K562 (cell line): ENCODE data around the gene GRK1. TPM values are rescaled to one million over a fixed set of nuclear protein-coding genes. Genes with fewer than 3 reads are reported as not detected.

Experiments
- ATAC-seq: fragments of 200-7000 bp; cut with Tn5 transposase; 3 replicates; pipeline ENCODE4 v1.9.1; 2020; ENCODE audit warnings: moderate library complexity
- BruUV-seq: library from RNA; stranded (reverse); fragments of 400-500 nt; replicated peaks from 2 replicates; lab custom pipeline; 2021; lab: Mats Ljungman, UMichigan
- CTCF ChIA-PET: fragments of 300-600 bp; formaldehyde crosslinking; extraction: SDS; loops from one replicate; lab custom pipeline; 2021; ENCODE audit warnings: low intra/inter-chr PET ratio; lab: Yijun Ruan, JAX
- POLR2A ChIA-PET: fragments of 300-600, 350-650 bp; sonication (Branson Sonifier 250); formaldehyde crosslinking; extraction: SDS; loops from one replicate; lab custom pipeline; 2021; ENCODE audit warnings: antibody characterized with exemption, inconsistent platforms; lab: Yijun Ruan, JAX
- DNase-seq, 4 experiments: peaks; one replicate each; pipeline versions ENCODE4 v3.0.0 to v3.0.0-alpha.2; 2011 to 2018; ENCODE audit warnings: low spot score in 3 of 4, mixed read lengths in 3 of 4; ENCODE audit errors: extremely low read depth in 1 of 4
- FAIRE-seq: peaks from 2 replicates; lab custom pipeline; 2011; peaks lifted over from hg19 to GRCh38; lab: Jason Lieb, UNC
- H2AFZ ChIP-seq: 2 replicates; pipeline ENCODE4 v1.6.0; 2011; ENCODE audit warnings: low read depth, low read length, control low read depth, inconsistent platforms
- H3K27ac ChIP-seq: fragments of 200-600 bp; 3 replicates; pipeline ENCODE4 v1.8.0; 2011; ENCODE audit warnings: low read depth, mild to moderate bottlenecking, control low read depth, inconsistent platforms, low read length, moderate library complexity, mixed read lengths; ENCODE audit errors: extremely low read depth
- H3K27me3 ChIP-seq, 2 experiments: fragments of 300-600 bp in 1 of 2; 2 replicates in 1 of 2; 3 replicates in 1 of 2; pipeline versions ENCODE4 v1.6.0 to v1.8.0; 2011; ENCODE audit warnings: inconsistent platforms in 2 of 2, low read length in 2 of 2, mild to moderate bottlenecking in 1 of 2, mixed read lengths in 1 of 2, moderate library complexity in 1 of 2; ENCODE audit not compliant: control insufficient read depth in 2 of 2, insufficient read depth in 2 of 2
- H3K36me3 ChIP-seq: fragments of 300-600 bp; 3 replicates; pipeline ENCODE4 v1.8.0; 2011; ENCODE audit warnings: mild to moderate bottlenecking, low read length, inconsistent platforms; ENCODE audit not compliant: control insufficient read depth, insufficient read depth
- H3K4me1 ChIP-seq, 2 experiments: fragments of 200-600 bp in 1 of 2; replicated peaks in 1 of 2; 2 replicates in 1 of 2; 3 replicates in 1 of 2; pipeline versions ENCODE4 v1.5.1 to v1.8.0; 2011; ENCODE audit warnings: inconsistent platforms in 2 of 2, low read length in 2 of 2, mild to moderate bottlenecking in 1 of 2, mixed read lengths in 1 of 2, moderate library complexity in 1 of 2; ENCODE audit not compliant: control insufficient read depth in 2 of 2, insufficient read depth in 2 of 2
- H3K4me2 ChIP-seq: 2 replicates; pipeline ENCODE4 v1.6.1; 2011; ENCODE audit warnings: low read length, control low read depth, inconsistent platforms, mixed read lengths; ENCODE audit not compliant: insufficient read depth
- H3K4me3 ChIP-seq: fragments of 200-600 bp; sonication (generic), shearing (Covaris generic); 2 replicates; pipeline ENCODE4 v1.5.1; 2016; ENCODE audit warnings: control low read depth, inconsistent platforms
- H3K79me2 ChIP-seq: fragments of 200-600 bp; 3 replicates; pipeline ENCODE4 v1.8.0; 2011; ENCODE audit warnings: low read length, inconsistent platforms; ENCODE audit not compliant: control insufficient read depth, insufficient read depth
- H3K9ac ChIP-seq, 2 experiments: 2 replicates each; pipeline versions ENCODE4 v1.6.0 to v1.6.1; 2011; ENCODE audit warnings: low read depth in 2 of 2, low read length in 2 of 2, control low read depth in 1 of 2, inconsistent platforms in 1 of 2, mild to moderate bottlenecking in 1 of 2, mixed read lengths in 1 of 2; ENCODE audit not compliant: insufficient read depth in 1 of 2
- H3K9me1 ChIP-seq: one replicate; pipeline ENCODE4 v1.6.0; 2011; ENCODE audit warnings: inconsistent platforms, mild to moderate bottlenecking, low read length, moderate library complexity; ENCODE audit not compliant: control insufficient read depth, insufficient read depth
- H3K9me3 ChIP-seq: replicated peaks from 2 replicates; pipeline ENCODE4 v1.5.1; 2011; ENCODE audit warnings: low read depth, low read length, inconsistent platforms; ENCODE audit not compliant: control insufficient read depth, insufficient read depth
- H4K20me1 ChIP-seq: replicated peaks from 2 replicates; pipeline ENCODE4 v1.6.1; 2011; ENCODE audit warnings: low read length, inconsistent platforms, mixed read lengths; ENCODE audit not compliant: control insufficient read depth, insufficient read depth
- ARHGAP35 ChIP-seq: fragments of 450-650 bp; IDR thresholded peaks from 2 replicates; pipeline ENCODE4 v1.6.1; 2018; ENCODE audit not compliant: partially characterized antibody
- ATF7 ChIP-seq: fragments of 450-650 bp; IDR thresholded peaks from 2 replicates; pipeline ENCODE4 v1.7.1; 2014; ENCODE audit warnings: mild to moderate bottlenecking, moderate library complexity
- ZBTB26 ChIP-seq: fragments of 450-650 bp; formaldehyde crosslinking; IDR thresholded peaks from 2 replicates; pipeline ENCODE4 v1.4.0; 2022; ENCODE audit warnings: missing genetic modification characterization
- ZNF282 ChIP-seq: sonication (generic); formaldehyde crosslinking; IDR thresholded peaks from 2 replicates; pipeline ENCODE4 v1.8.1; 2023; ENCODE audit warnings: missing genetic modification reagents
- WGBS: fragments of 100-300 bp; shearing (Covaris generic); methylation state at CpG from one replicate; pipeline ENCODE4 v1.1.6; 2016; ENCODE audit warnings: low coverage, mixed read lengths; ENCODE audit not compliant: insufficient coverage; ENCODE audit errors: missing lambda C conversion rate; 5-methylcytosine and 5-hydroxymethylcytosine counted together
- in situ Hi-C: fragments of 300-500 bp; cut with MboI; formaldehyde crosslinking; loops from 4 replicates; pipeline ENCODE4 v1.15.0; 2018; ENCODE audit warnings: inconsistent platforms, mixed read lengths
- intact Hi-C: fragments of 100-400 bp; cut with micrococcal nuclease; formaldehyde crosslinking; loops from 2 replicates; pipeline ENCODE4 v1.14.2; 2022
- polyA plus RNA-seq, 8 experiments: library from polyadenylated mRNA; depleted of rRNA in 4 of 8; stranded (reverse) in 5 of 8; unstranded in 3 of 8; fragments of >200 nt; fragmentation: Nextera tagmentation in 2 of 8; fragmentation: Illumina TruSeq in 1 of 8; extraction: Ambion mirVana in 2 of 8; extraction: Trizol in 1 of 8; gene quantifications; 2 replicates each; pipeline versions ENCODE4 v1.2.1 to v1.2.3, GENCODE V29; 2011 to 2014; ENCODE audit warnings: inconsistent platforms in 1 of 8, missing spikeins in 1 of 8
- total RNA-seq, 7 experiments: library from RNA; depleted of rRNA in 6 of 7; stranded (reverse); fragments of >200 nt in 6 of 7; fragmentation: Illumina TruSeq in 2 of 7; extraction: Trizol in 2 of 7; gene quantifications; 2 replicates each; pipeline versions ENCODE4 v1.2.1 to v1.2.3, GENCODE V29; 2011 to 2021; ENCODE audit warnings: low replicate concordance in 1 of 7

Gene GRK1
- total and polyA plus RNA-seq, 9 of the 15 experiments (the other 6 are each of a cell fraction or from before 2014, with no cell fraction given): 0.09 TPM; not detected in 8

- peaks cover 1 to 55% of the 10 kb centered on the region in 2 experiments for H3K27me3 ChIP-seq
- FAIRE-seq: peak; percentile 82
- no peaks in the 10 kb centered on the region for H3K9me1 ChIP-seq
- H3K4me2 ChIP-seq: no peak overlapping the region
- CTCF ChIA-PET: no interaction called here
- no peaks in the 10 kb centered on the region; a peak in 1 of 5 replicates for H3K4me1 ChIP-seq
- intact Hi-C loops: no loop called here
- WGBS: 1% methylated on average over 8 of the region's 9 CpGs
- no peak overlapping the region for H3K27ac ChIP-seq
- in situ Hi-C loops: no loop called here
- H3K36me3 ChIP-seq: no peaks in the 10 kb centered on the region
- TF ChIP-seq ARHGAP35 (peak; percentile 18), ZNF282 (0 out of 2 replicates have a peak, but pooled peaks have one; percentile 42), ATF7 (no peak), ZBTB26 (0 out of 2 replicates have a peak, but pooled peaks have one; percentile 61)
- TF ChIP-seq, all 486 proteins: peak for 3
- no peaks in the 10 kb centered on the region; the same call in 1 of the 2 replicates for H3K9me3 ChIP-seq
- H3K4me3 ChIP-seq: no peak overlapping the region
- DNase-seq: no peak
- POLR2A ChIA-PET: no interaction called here
- no peak overlapping the region for H3K9ac ChIP-seq
- ATAC-seq: no peak
- no peaks in the 10 kb centered on the region; the same call in 1 of the 2 replicates for H4K20me1 ChIP-seq
- H3K79me2 ChIP-seq: no peaks in the 10 kb centered on the region
- BruUV-seq: no TSS peak
- no peak overlapping the region for H2AFZ ChIP-seq
These were observed 107.4 kb downstream of the GRK1 start for GRCh38 chr13:113774177-113775107.
